Measurements from ENCODE around the gene STAG1. TPM values are rescaled to one million over a fixed set of nuclear protein-coding genes. Genes with fewer than 3 reads are reported as not detected.
A peak's percentile ranks its signal among the peaks of the same experiment; 100 is the strongest.

Gene STAG1
- total RNA-seq, 6 experiments from 2014 or later = 33.7 to 45.3 (median 43.8) TPM

DNA sequence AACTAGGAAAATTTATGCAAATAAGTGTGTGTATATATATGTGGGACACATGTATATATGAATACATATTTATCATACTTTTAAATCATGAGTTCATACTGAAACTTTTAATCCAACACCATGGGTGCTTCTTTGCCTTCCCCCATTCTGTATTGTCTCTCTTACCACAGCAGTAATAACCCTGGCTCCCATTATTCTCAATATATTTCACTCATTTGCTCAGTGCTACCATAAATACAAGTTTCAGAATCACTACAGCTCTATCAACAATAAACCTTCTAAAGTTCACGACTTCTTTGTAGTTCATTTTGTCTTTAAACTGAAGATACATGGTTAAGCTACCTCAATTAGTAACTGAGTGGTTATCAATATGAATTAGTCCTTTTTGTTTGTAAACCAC, 419.9 kb downstream of the STAG1 start:
- TF ChIP-seq, protein P1, sequence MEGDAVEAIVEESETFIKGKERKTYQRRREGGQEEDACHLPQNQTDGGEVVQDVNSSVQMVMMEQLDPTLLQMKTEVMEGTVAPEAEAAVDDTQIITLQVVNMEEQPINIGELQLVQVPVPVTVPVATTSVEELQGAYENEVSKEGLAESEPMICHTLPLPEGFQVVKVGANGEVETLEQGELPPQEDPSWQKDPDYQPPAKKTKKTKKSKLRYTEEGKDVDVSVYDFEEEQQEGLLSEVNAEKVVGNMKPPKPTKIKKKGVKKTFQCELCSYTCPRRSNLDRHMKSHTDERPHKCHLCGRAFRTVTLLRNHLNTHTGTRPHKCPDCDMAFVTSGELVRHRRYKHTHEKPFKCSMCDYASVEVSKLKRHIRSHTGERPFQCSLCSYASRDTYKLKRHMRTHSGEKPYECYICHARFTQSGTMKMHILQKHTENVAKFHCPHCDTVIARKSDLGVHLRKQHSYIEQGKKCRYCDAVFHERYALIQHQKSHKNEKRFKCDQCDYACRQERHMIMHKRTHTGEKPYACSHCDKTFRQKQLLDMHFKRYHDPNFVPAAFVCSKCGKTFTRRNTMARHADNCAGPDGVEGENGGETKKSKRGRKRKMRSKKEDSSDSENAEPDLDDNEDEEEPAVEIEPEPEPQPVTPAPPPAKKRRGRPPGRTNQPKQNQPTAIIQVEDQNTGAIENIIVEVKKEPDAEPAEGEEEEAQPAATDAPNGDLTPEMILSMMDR (IDR thresholded peaks at IDR 0.05) = no peak
- peak overlapping the region; percentile 76 for H3K27ac Mint-ChIP-seq
- H3K4me3 Mint-ChIP-seq = no peak overlapping the region
- peaks cover 5% of the 10 kb centered on the region for H3K27me3 Mint-ChIP-seq (ENCODE audit: insufficient read depth)
- H3K9me3 Mint-ChIP-seq = no peaks in the 10 kb centered on the region
- peaks cover 50% of the 10 kb centered on the region for H3K4me1 Mint-ChIP-seq (ENCODE audit: low read depth)
- peaks cover 41% of the 10 kb centered on the region for H3K36me3 Mint-ChIP-seq (ENCODE audit: low read depth)
- DNase-seq = no peak

DNA sequence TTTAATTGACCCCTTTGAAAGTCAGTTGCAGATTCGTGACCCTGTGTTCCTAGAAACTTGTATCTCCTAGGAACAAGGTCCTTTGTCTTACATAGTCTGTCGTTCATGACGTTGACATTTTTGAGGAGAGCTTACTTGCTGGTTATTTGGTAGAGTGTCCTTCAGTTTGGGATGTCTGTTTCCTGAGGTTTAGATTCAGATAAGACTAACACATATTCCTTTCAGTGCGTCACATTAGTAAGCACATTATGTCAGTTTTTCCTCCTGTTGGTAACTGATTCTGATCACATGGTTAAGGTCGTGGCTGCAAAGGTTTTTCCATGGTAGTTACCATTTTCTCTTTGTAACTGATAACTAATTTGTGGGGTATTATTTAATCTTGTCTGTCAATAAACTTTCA, 421.3 kb downstream of the STAG1 start:
- no peak overlapping the region for H3K27ac Mint-ChIP-seq
- H3K27me3 Mint-ChIP-seq (ENCODE audit: insufficient read depth) = peaks cover 5% of the 10 kb centered on the region
- no peak for DNase-seq
- TF ChIP-seq, protein P1 (IDR thresholded peaks at IDR 0.05) = no peak
- peaks cover 48% of the 10 kb centered on the region for H3K36me3 Mint-ChIP-seq (ENCODE audit: low read depth)
- H3K9me3 Mint-ChIP-seq = no peaks in the 10 kb centered on the region
- H3K4me3 Mint-ChIP-seq = no peak overlapping the region
- H3K4me1 Mint-ChIP-seq (ENCODE audit: low read depth) = peaks cover 36% of the 10 kb centered on the region

DNA sequence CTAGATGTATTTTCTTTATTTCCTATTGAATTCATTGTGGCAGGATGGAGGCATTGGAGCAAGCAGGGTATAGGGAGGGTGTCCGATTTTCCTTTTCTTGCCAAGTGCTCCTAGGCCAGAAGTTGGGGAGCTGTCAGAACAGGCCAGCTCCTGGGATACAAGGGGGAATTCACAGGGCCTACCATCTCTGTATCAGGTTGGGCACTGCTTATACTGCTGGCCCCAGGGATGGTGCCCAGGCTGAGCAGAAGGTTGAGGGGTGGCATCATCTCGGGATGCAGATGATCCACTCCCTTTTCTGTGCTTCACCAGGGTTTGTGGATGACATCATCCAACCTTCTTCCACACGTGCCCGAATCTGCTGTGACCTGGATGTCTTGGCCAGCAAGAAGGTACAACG, 422.6 kb downstream of the STAG1 start:
- peaks cover 43% of the 10 kb centered on the region for H3K36me3 Mint-ChIP-seq (ENCODE audit: low read depth)
- H3K27me3 Mint-ChIP-seq (ENCODE audit: insufficient read depth) = peaks cover 5% of the 10 kb centered on the region
- peaks cover 27% of the 10 kb centered on the region for H3K4me1 Mint-ChIP-seq (ENCODE audit: low read depth)
- TF ChIP-seq, protein P1 (IDR thresholded peaks at IDR 0.05) = no peak
- H3K27ac Mint-ChIP-seq = no peak overlapping the region
- H3K9me3 Mint-ChIP-seq = no peaks in the 10 kb centered on the region; the same call in 1 of the 2 replicates
- no peak for DNase-seq
- H3K4me3 Mint-ChIP-seq = no peak overlapping the region

DNA sequence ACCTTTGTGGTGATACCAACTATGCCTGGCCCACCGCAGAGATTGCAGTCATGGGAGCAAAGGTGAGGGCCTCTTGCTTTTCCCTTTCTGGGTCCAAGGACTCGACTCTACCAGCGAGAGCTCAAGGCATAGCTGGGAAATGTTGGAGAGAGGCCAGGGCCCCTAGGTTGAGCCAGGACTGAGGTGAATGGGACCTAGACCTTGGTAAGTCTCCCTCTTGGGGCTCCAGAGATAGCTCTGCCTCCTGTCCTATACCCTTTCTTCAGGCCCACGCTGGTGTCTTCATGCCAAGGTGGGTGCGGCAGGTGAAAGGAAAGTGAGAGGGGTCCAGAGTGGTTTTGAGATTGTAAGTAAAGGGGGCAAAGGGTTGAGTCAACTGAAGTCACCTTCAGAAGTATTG, 424.5 kb downstream of the STAG1 start:
- Mint-ChIP-seq H3K27me3 (ENCODE audit: insufficient read depth) (no peaks in the 10 kb centered on the region), H3K36me3 (ENCODE audit: low read depth) (peaks cover 45% of the 10 kb centered on the region), H3K4me3 (no peak overlapping the region), H3K27ac (no peak overlapping the region), H3K9me3 (peaks cover 14% of the 10 kb centered on the region), H3K4me1 (ENCODE audit: low read depth) (peaks cover 8% of the 10 kb centered on the region)
- TF ChIP-seq, protein P1 (IDR thresholded peaks at IDR 0.05) = no peak
- no peak for DNase-seq

DNA sequence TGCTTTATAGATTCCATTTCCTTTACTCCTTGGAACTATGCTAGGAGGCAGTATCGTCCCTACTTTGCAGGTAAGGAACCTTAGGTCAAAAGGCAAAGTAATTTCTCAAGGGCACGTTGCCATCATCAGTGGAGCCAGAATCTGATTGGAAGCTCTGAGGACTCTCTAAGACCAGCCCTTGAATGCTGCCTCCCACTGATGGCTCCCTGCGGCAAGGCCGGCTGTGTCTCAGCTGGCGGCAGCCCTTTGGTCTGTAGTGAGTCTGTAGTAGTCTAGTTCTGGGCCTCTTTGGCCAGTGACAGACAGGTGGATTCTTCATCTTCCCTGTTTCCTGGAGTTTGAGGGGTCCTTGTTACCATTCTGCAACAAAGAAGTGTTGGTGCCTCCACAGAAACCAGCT, 425.9 kb downstream of the STAG1 start:
- no peaks in the 10 kb centered on the region for H3K4me1 Mint-ChIP-seq (ENCODE audit: low read depth)
- no peaks in the 10 kb centered on the region for H3K27me3 Mint-ChIP-seq (ENCODE audit: insufficient read depth)
- TF ChIP-seq, protein P1 (IDR thresholded peaks at IDR 0.05) = no peak
- H3K4me3 Mint-ChIP-seq = no peak overlapping the region
- H3K9me3 Mint-ChIP-seq = peaks cover 28% of the 10 kb centered on the region
- peaks cover 55% of the 10 kb centered on the region for H3K36me3 Mint-ChIP-seq (ENCODE audit: low read depth)
- no peak overlapping the region for H3K27ac Mint-ChIP-seq
- DNase-seq = no peak

DNA sequence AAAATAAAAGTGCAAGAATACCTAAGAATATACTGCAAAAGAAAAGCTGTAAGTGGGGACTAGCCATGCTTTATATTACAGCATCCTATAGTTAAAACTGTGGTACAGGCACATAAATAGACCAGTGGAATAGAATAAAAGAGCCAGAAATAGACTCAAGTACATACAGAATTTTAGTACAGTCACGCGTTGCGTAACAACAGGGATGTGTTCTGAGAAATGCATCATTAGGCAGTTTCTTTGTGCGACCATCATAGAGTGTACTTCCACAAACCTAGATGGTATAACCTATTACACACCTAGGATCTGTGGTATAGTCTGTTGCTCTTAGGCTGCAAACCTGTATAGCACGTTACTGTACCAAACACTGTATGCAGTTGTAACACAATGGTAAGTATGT, 440.2 kb downstream of the STAG1 start:
- Mint-ChIP-seq H3K36me3 (ENCODE audit: low read depth) (peaks cover 3% of the 10 kb centered on the region; the same call in 1 of the 2 replicates), H3K27me3 (ENCODE audit: insufficient read depth) (no peaks in the 10 kb centered on the region), H3K27ac (no peak overlapping the region), H3K4me3 (no peak overlapping the region), H3K4me1 (ENCODE audit: low read depth) (no peaks in the 10 kb centered on the region), H3K9me3 (no peaks in the 10 kb centered on the region)
- no peak for DNase-seq
- TF ChIP-seq, protein P1 (IDR thresholded peaks at IDR 0.05) = no peak

All from HFFc6 (cell line).